ENCODE measurements around the gene NINJ2. TPM values are rescaled to one million over a fixed set of nuclear protein-coding genes. Genes with fewer than 3 reads are reported as not detected.

NINJ2 gene
- total RNA-seq, 4 donors from 2014 or later, result 0.78 to 9.0 (median 5.2) TPM

DNA sequence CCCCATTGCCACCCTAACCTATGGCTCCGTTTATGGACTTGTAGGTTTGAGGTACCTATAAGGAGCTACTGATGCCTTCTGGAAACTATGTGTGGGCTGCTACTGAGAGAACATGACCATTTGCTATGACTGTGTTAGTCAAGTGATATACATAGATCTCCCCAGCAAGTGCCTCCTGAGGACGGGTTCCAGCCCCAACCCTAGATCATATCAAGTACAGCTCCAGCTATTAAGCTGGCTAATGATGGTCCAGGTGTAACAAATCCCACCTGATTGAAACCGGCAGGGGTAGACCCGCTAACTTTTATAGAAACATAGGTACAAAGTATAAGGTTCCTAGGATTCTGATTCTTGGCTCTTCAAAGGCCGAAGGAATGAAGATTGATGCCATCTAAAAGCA, 23.7 kb downstream of the NINJ2 start:
- Histone ChIP-seq H3K4me1 (peaks cover 0 to 22% (median 0%) of the 10 kb centered on the region in 3 donors), H3K4me3 (no peak overlapping the region), H3K27ac (peak overlapping the region in 2 of 4 donors; percentile 21 to 24), H3K36me3 (no peaks in the 10 kb centered on the region), H3K9me3 (no peaks in the 10 kb centered on the region), H3K27me3 (no peaks in the 10 kb centered on the region)
- no peak for TF ChIP-seq EP300 (IDR thresholded peaks at IDR 0.05)
- 64 to 88% methylated on average over 1 to 4 of the region's 5 CpGs for WGBS, 2 donors (ENCODE audit: low coverage in 1 of 2)
- ATAC-seq, result no peak

DNA sequence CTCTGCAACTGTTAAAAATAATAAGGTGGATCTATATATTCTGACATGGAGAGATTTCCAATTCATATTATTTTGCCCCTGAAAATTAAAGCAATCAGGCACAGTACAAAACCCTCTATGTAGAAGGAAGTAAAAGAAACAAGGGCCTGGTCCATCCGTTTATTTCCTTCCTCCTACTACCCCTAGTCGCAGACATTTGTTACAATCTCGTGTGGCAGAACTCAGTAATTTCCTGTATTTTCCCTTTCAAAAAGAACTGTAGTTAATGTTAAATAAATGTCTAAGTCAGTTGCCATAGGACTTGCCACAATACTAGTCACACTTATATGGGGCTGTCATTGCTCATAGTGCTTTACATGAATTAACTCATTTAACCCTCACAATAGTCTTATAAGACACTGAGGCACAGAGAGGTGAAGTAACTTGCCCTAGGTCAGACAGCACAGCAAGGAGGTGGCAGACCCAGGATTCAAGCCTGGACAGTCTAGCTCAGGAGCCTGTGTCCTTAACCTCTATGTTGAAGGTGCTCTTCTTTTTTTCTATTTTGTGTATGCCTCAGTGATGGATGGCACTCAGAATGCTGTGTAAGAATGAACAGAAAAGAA, 24.2 kb downstream of the NINJ2 start:
- Histone ChIP-seq H3K27me3 (no peaks in the 10 kb centered on the region), H3K27ac (peak overlapping the region in 1 of 4 donors; percentile 21), H3K4me1 (peaks cover 0 to 17% (median 0%) of the 10 kb centered on the region in 3 donors), H3K9me3 (no peaks in the 10 kb centered on the region), H3K4me3 (no peak overlapping the region), H3K36me3 (no peaks in the 10 kb centered on the region)
- 59 to 64% methylated on average over 3 of the region's 3 CpGs for WGBS, 2 donors (ENCODE audit: low coverage in 1 of 2)
- TF ChIP-seq, protein P1, sequence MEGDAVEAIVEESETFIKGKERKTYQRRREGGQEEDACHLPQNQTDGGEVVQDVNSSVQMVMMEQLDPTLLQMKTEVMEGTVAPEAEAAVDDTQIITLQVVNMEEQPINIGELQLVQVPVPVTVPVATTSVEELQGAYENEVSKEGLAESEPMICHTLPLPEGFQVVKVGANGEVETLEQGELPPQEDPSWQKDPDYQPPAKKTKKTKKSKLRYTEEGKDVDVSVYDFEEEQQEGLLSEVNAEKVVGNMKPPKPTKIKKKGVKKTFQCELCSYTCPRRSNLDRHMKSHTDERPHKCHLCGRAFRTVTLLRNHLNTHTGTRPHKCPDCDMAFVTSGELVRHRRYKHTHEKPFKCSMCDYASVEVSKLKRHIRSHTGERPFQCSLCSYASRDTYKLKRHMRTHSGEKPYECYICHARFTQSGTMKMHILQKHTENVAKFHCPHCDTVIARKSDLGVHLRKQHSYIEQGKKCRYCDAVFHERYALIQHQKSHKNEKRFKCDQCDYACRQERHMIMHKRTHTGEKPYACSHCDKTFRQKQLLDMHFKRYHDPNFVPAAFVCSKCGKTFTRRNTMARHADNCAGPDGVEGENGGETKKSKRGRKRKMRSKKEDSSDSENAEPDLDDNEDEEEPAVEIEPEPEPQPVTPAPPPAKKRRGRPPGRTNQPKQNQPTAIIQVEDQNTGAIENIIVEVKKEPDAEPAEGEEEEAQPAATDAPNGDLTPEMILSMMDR (IDR thresholded peaks at IDR 0.05), result no peak
- TF ChIP-seq EP300 (IDR thresholded peaks at IDR 0.05) (no peak), POLR2AphosphoS5 (IDR thresholded peaks at IDR 0.05) (no peak), POLR2A (IDR thresholded peaks at IDR 0.05) (no peak)
- no peak for ATAC-seq

DNA sequence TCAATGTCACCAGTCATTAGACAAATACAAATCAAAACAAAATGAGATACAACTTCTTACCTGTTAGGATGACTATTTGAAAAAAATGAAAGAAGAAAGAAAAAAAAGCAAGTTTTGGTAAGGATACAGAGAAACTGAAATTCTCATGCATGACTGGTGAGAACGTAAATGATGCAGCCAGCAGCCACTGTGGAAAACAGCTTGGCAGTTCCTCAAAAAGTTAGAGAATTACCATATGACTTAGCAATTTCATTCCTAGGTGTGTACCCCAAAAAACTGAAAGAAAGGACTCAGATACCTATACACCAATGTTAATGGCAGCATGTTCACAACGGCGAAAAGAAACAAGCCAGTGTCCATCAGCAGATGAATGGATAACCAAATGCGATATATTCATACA, 26.6 kb downstream of the NINJ2 start:
- H3K36me3 ChIP-seq, result no peaks in the 10 kb centered on the region
- H3K4me3 ChIP-seq, result no peak overlapping the region
- H3K27me3 ChIP-seq, result no peaks in the 10 kb centered on the region
- ATAC-seq, result no peak
- WGBS, 2 donors (ENCODE audit: low coverage in 1 of 2), result 79 to 81% methylated on average over 4 of the region's 4 CpGs
- H3K4me1 ChIP-seq, result peaks cover 0 to 17% (median 15%) of the 10 kb centered on the region in 3 donors
- H3K9me3 ChIP-seq, result no peaks in the 10 kb centered on the region
- H3K27ac ChIP-seq, result no peak overlapping the region
- no peak for TF ChIP-seq EP300 (IDR thresholded peaks at IDR 0.05)
- no peak for TF ChIP-seq POLR2AphosphoS5 (IDR thresholded peaks at IDR 0.05)
- TF ChIP-seq, protein P1 (IDR thresholded peaks at IDR 0.05), result no peak
- TF ChIP-seq POLR2A (IDR thresholded peaks at IDR 0.05), result no peak

DNA sequence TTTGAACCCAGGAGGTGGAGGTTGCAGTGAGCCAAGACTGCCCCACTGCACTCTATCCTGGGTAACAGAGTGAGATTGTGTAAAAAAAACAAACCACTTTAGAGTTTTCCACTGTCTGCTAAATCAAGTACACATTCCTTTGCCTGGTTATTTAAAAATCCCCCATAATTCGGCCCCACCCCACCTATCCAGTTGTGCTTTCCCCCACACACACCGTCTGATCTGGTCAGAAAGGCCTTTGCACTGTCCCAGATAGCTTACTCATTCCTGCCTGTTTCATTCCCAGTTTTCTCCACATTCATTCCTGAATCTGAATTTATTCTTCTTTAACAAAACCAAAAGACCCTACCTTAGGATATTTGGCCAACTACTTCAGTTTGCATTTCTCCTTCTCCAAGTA, 29.5 kb downstream of the NINJ2 start:
- TF ChIP-seq POLR2AphosphoS5 (IDR thresholded peaks at IDR 0.05) (no peak), EP300 (IDR thresholded peaks at IDR 0.05) (no peak), POLR2A (IDR thresholded peaks at IDR 0.05) (no peak)
- TF ChIP-seq, protein P1 (IDR thresholded peaks at IDR 0.05), result no peak
- no peak for ATAC-seq
- no peaks in the 10 kb centered on the region for H3K27me3 ChIP-seq
- H3K4me1 ChIP-seq, result peaks cover 0 to 32% (median 19%) of the 10 kb centered on the region in 3 donors
- H3K4me3 ChIP-seq, result no peak overlapping the region
- H3K27ac ChIP-seq, result peak overlapping the region in 3 of 4 donors; percentile 66 to 78 (median 69)
- H3K36me3 ChIP-seq, result no peaks in the 10 kb centered on the region
- WGBS, 2 donors (ENCODE audit: low coverage in 1 of 2), result 67 to 70% methylated on average over 2 of the region's 2 CpGs
- H3K9me3 ChIP-seq, result no peaks in the 10 kb centered on the region

DNA sequence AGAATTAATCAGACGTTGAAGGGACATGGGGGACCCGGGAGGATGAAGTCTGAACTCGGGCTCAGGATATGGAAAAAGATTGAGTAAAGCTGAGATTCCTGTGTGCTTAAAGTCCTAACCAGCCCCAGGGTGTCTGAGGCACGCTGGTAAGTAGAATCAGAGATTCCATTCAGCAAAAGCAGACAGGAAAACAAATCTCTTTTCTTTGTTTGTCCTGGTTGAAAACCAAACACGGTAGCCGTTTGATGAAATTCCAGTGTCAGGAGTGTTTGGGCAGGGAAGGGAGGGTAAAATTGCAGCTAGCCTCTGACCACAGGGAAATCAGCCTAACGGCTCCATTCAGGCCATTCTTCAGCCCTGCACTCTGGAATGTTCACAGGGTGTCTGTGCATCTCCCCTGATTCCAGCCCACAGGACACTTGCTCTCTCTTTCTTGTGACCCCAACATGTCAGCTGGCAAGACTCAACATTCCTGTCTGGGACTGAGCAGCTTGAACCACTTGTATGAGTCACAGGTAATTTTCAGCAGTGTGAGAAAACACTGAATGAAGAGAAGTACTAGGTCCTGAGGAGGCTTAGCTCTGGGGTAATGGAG, 31.0 kb downstream of the NINJ2 start:
- Histone ChIP-seq H3K9me3 (no peaks in the 10 kb centered on the region), H3K27me3 (no peaks in the 10 kb centered on the region), H3K4me3 (no peak overlapping the region), H3K36me3 (no peaks in the 10 kb centered on the region), H3K27ac (peak overlapping the region in 3 of 4 donors; percentile 66 to 78 (median 69)), H3K4me1 (peaks cover 0 to 32% (median 19%) of the 10 kb centered on the region in 3 donors)
- no peak for TF ChIP-seq EP300 (IDR thresholded peaks at IDR 0.05)
- TF ChIP-seq POLR2AphosphoS5 (IDR thresholded peaks at IDR 0.05), result peak; percentile 14
- TF ChIP-seq, protein P1 (IDR thresholded peaks at IDR 0.05), result no peak
- TF ChIP-seq POLR2A (IDR thresholded peaks at IDR 0.05), result no peak
- 0 to 13% methylated on average over 7 of the region's 7 CpGs for WGBS, 2 donors (ENCODE audit: low coverage in 1 of 2)
- ATAC-seq, result peak; percentile 75

Data from gastroesophageal sphincter (tissue), 4 donors.